GM13977 (cell line): ENCODE results near the gene C5orf58.

Source experiments
- DNase-seq: peaks from one replicate; pipeline ENCODE4 v3.0.0; 2012; ENCODE audit warnings: low spot score
- CTCF ChIP-seq: IDR thresholded peaks from 2 replicates; pipeline ENCODE4 v1.5.1; 2012; ENCODE audit warnings: mild to moderate bottlenecking, control low read depth; ENCODE audit not compliant: insufficient read depth; ENCODE audit errors: extremely low read depth, missing control alignments
- in situ Hi-C: fragments of 300-500 bp; cut with MboI; formaldehyde crosslinking; loops from one replicate; pipeline ENCODE4 v1.12.0; 2022; ENCODE audit warnings: low sequenced_read_pairs, low pct_unique_long_range_greater_than_20kb, mixed read lengths, inconsistent platforms; ENCODE audit not compliant: unreplicated experiment

Gene C5orf58

GRCh38 chr5:170232786-170233185 is at the start of gene C5orf58:
C5orf58 (plus strand) TSS chr5:170232985; CDS start chr5:170234977, 1,992 bp downstream.
- no peak for TF ChIP-seq CTCF
- DNase-seq: no peak
- in situ Hi-C loops: loop anchor here (25.0 kb wide), 1 partner anchor 380 kb away; no protein-coding TSS in a partner anchor

GRCh38 chr5:170183816-170184687 is 48.7 kb upstream of the C5orf58 start:
- in situ Hi-C loops: loop anchor here (10.0 kb wide), 1 partner anchor 89 kb away; no protein-coding TSS in a partner anchor
- peak; percentile 52 for DNase-seq
- TF ChIP-seq CTCF: peak; percentile 90

GRCh38 chr5:170184737-170185136 is 48.0 kb upstream of the C5orf58 start:
- in situ Hi-C loops: loop anchor here (10.0 kb wide), 1 partner anchor 90 kb away; no protein-coding TSS in a partner anchor
- no peak for DNase-seq
- TF ChIP-seq CTCF: no peak

GRCh38 chr5:170186156-170186555 is 46.6 kb upstream of the C5orf58 start:
- no peak for TF ChIP-seq CTCF
- in situ Hi-C loops: loop anchor here (10.0 kb wide), 1 partner anchor 91 kb away; no protein-coding TSS in a partner anchor
- no peak for DNase-seq

- in situ Hi-C loops: loop anchor here (10.0 kb wide), 1 partner anchor 92 kb away; no protein-coding TSS in a partner anchor
- no peak for DNase-seq
- no peak for TF ChIP-seq CTCF
Measured at GRCh38 chr5:170186856-170187255, 45.9 kb upstream of the C5orf58 start.

GRCh38 chr5:170190436-170191134 is 42.2 kb upstream of the C5orf58 start:
- no peak for DNase-seq
- no peak for TF ChIP-seq CTCF
- in situ Hi-C loops: no loop called here
